Measurements from ENCODE around the gene SH3GL2.

- TF ChIP-seq POLR2A (IDR thresholded peaks at IDR 0.05; ENCODE audit: low read depth, low read length) (no peak), CTCF (IDR thresholded peaks at IDR 0.05; ENCODE audit: extremely low read depth in 1 of 2, insufficient read depth in 1 of 2, low read depth in 1 of 2, low read length in 2 of 2) (no peak)
Measured at GRCh38 chr9:17757816-17758215, 178.9 kb downstream of the SH3GL2 start.
